Muscle of back (tissue), 11 donors: Measurements from ENCODE around the gene SHISAL2A. TPM values are rescaled to one million over a fixed set of nuclear protein-coding genes. Genes with fewer than 3 reads are reported as not detected.
"Not testable (repeated sequence)": the region's sequence is repeated elsewhere in the genome, so short reads cannot be mapped to it uniquely, and the experiment has no call there.

Experiments used
- DNase-seq, 3 donors: peaks; one replicate each; pipeline versions ENCODE4 v3.0.0 to v3.0.0-alpha.2; 2013
- polyA plus RNA-seq, 10 donors: library from polyadenylated mRNA; unstranded; fragments of 120-200 nt; gene quantifications; one replicate each; pipeline ENCODE4 v1.2.1, GENCODE V29; 2013; ENCODE audit not compliant: insufficient read length in 10 of 10

Gene SHISAL2A
- polyA plus RNA-seq, 10 donors = 2.5 to 6.8 (median 4.3) TPM

- DNase-seq = no peak
Measured at GRCh38 chr1:52683367-52683940, 50.5 kb downstream of the SHISAL2A start.

GRCh38 chr1:52684545-52684944, 51.6 kb downstream of the SHISAL2A start:
- no peak for DNase-seq

- peak; percentile 62 to 79 (median 71) for DNase-seq
Measured at GRCh38 chr1:52686261-52686751, 53.3 kb downstream of the SHISAL2A start.

- DNase-seq = no peak
Measured at GRCh38 chr1:52686830-52687229, 53.9 kb downstream of the SHISAL2A start.

- DNase-seq = no peak
Measured at GRCh38 chr1:52691821-52692220, 58.9 kb downstream of the SHISAL2A start.

- no peak for DNase-seq
Measured at GRCh38 chr1:52692697-52693096, 59.7 kb downstream of the SHISAL2A start.

- DNase-seq = not testable (repeated sequence)
Measured at GRCh38 chr1:52693351-52693750, 60.4 kb downstream of the SHISAL2A start.

GRCh38 chr1:52693843-52694242, 60.9 kb downstream of the SHISAL2A start:
- no peak for DNase-seq

- DNase-seq = no peak
Measured at GRCh38 chr1:52695627-52696026, 62.7 kb downstream of the SHISAL2A start.

- DNase-seq = peak; percentile 85 to 96 (median 90)
Measured at GRCh38 chr1:52697795-52698674, 65.1 kb downstream of the SHISAL2A start, which contains the start of gene COA7. TSS of gene COA7 (minus strand) at chr1:52698347. CDS start at chr1:52698326, 21 bp downstream.

GRCh38 chr1:52702886-52703787, 70.2 kb downstream of the SHISAL2A start:
- peak; percentile 83 to 93 (median 84) for DNase-seq

- no peak for DNase-seq
Measured at GRCh38 chr1:52706136-52706670, 73.2 kb downstream of the SHISAL2A start.

Other genes starting within 250 kb of the SHISAL2A start
- 1 to 10 TPM; 2.2 to 4.8 (median 3.2) TPM for gene ORC1, start 228.7 kb upstream of the SHISAL2A start, polyA plus RNA-seq
- gene PRPF38A, start 228.6 kb upstream of the SHISAL2A start, polyA plus RNA-seq = 10 to 100 TPM; 38.0 to 50.5 (median 44.7) TPM
- 100 to 1,000 TPM in 2 of 10 donors, 10 to 100 TPM in 8; 49.6 to 119 (median 72.0) TPM for gene TUT4, start 80.1 kb upstream of the SHISAL2A start, polyA plus RNA-seq
- gene GPX7, start 30.8 kb upstream of the SHISAL2A start, polyA plus RNA-seq = 100 to 1,000 TPM; 129 to 150 (median 139) TPM
- 10 to 100 TPM; 14.4 to 20.9 (median 17.2) TPM for gene COA7, start 65.2 kb downstream of the SHISAL2A start, polyA plus RNA-seq
- gene ZYG11B, start 93.3 kb downstream of the SHISAL2A start, polyA plus RNA-seq = 10 to 100 TPM; 26.6 to 45.5 (median 33.8) TPM
- gene ZYG11A, start 209.6 kb downstream of the SHISAL2A start, polyA plus RNA-seq = under 1 TPM in 7 of 10 donors, not detected in 3; 0.04 to 0.18 (median 0.07) TPM